ENCODE measurements around the gene TMEM39B. TPM values are rescaled to one million over a fixed set of nuclear protein-coding genes. Genes with fewer than 3 reads are reported as not detected.

The TMEM39B gene
- total RNA-seq, 4 donors from 2014 or later, result 0.88 to 22.4 (median 3.6) TPM

Small RNA genes lying within 50 kb of the gene (microRNA-seq; reads per million reads assigned to microRNA genes)
- gene MIR5585 (ENCODE audit: borderline microRNAs expressed, borderline replicate concordance), result not detected

Small RNA genes lying within 50 kb of the gene (small RNA-seq; reads per million reads assigned to genes)
- not detected for gene MIR5585
- not detected for gene RF00017

Other genes starting within 250 kb of the TMEM39B start
- gene PTP4A2, start 134.6 kb upstream of the TMEM39B start, total RNA-seq, result 100 to 1,000 TPM; 276 to 567 (median 333) TPM
- gene KHDRBS1, start 59.1 kb upstream of the TMEM39B start, total RNA-seq, result 100 to 1,000 TPM in 2 of 4 donors, 10 to 100 TPM in 2; 40.9 to 142 (median 96.5) TPM
- gene KPNA6, start 35.1 kb downstream of the TMEM39B start, total RNA-seq, result 10 to 100 TPM; 26.9 to 69.9 (median 38.5) TPM
- gene TXLNA, start 106.7 kb downstream of the TMEM39B start, total RNA-seq, result 10 to 100 TPM; 14.1 to 60.1 (median 40.4) TPM
- gene CCDC28B, start 127.7 kb downstream of the TMEM39B start, total RNA-seq, result 10 to 100 TPM in 1 of 4 donors, 1 to 10 TPM in 2, not detected in 1; 3.5 to 21.5 (median 7.4) TPM
- 1 to 10 TPM in 3 of 4 donors, under 1 TPM in 1; 0.51 to 6.8 (median 4.3) TPM for gene IQCC, start 132.7 kb downstream of the TMEM39B start, total RNA-seq
- under 1 TPM in 2 of 4 donors, not detected in 2; 0.26 to 0.62 TPM for gene DCDC2B, start 136.2 kb downstream of the TMEM39B start, total RNA-seq
- gene TMEM234, start 149.4 kb downstream of the TMEM39B start, total RNA-seq, result 10 to 100 TPM in 3 of 4 donors, under 1 TPM in 1; 0.59 to 40.8 (median 13.5) TPM
- gene EIF3I, start 149.5 kb downstream of the TMEM39B start, total RNA-seq, result 100 to 1,000 TPM; 111 to 246 (median 143) TPM
- 10 to 100 TPM in 2 of 4 donors, 1 to 10 TPM in 1, not detected in 1; 1.2 to 29.0 (median 13.1) TPM for gene FAM167B, start 174.3 kb downstream of the TMEM39B start, total RNA-seq
- 1 to 10 TPM in 3 of 4 donors, under 1 TPM in 1; 0.26 to 2.0 (median 1.4) TPM for gene LCK, start 178.3 kb downstream of the TMEM39B start, total RNA-seq
- gene HDAC1, start 219.1 kb downstream of the TMEM39B start, total RNA-seq, result 100 to 1,000 TPM in 1 of 4 donors, 10 to 100 TPM in 3; 27.4 to 161 (median 91.2) TPM

Data from uterus (tissue), 4 donors.